UCSD-AML1 (cell line): ENCODE measurements around the gene DOCK1.

Experiments used
- DNase-seq: peaks from one replicate; lab custom pipeline; 2025; ENCODE audit not compliant: unreplicated experiment; lab: John Stamatoyannopoulos, UW

Gene DOCK1

DNA sequence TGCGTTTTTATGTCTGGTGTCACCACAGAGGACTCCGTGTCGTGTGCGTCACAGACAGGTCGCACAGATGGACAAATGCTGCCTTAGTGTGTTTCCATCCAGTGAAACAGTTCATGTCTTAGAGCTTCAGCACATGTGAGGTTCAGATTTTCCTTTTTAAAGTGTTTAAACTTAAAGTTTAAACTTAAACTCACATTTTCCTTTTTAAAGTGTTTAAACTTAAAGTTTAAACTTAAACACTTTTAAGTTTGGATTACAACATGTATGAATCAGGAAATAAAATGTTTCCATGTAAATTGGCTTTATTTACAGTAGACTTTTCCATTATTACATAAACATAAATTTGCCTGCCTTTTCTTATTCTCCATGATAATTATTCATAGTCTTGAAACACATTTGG lies 223.9 kb downstream of the DOCK1 start:
- no peak for DNase-seq

DNA sequence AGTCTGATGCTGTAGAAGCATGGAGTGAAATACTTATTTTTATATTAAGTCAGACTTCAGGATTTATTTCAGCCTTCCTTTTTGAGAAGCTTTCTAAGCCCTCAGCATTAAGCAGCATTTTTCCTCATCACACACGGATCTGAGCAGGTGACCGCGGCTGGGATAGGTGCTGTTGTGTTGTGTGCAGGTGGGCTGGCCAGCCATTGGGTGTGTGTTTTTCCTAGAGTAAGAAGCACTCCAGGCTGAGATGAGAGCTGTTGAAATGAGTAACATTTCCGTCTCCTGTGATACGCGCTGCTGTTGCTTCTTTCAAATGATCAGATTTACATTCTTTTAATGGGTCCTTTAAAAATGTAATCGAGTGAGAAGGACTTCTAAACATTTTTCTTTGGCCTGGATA lies 227.2 kb downstream of the DOCK1 start:
- DNase-seq: no peak

DNA sequence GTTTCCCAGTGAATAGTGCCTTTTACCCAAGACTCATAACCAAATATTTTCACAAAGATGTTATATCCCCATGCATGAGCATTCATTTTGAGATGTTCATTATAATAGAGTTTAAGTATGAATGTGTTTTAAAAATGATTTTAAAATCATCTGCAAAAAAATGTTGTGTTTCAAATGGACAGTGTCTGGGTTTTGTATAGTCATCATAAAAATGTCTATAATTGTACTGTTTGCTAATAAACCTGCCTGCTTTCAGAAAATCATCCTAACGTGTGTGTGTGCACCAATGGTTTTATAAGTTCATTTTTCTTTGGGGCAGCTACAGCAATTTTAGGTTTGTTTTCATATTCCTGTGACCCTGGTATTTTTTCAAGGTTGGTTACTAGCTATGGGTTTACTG lies 228.0 kb downstream of the DOCK1 start:
- no peak for DNase-seq

DNA sequence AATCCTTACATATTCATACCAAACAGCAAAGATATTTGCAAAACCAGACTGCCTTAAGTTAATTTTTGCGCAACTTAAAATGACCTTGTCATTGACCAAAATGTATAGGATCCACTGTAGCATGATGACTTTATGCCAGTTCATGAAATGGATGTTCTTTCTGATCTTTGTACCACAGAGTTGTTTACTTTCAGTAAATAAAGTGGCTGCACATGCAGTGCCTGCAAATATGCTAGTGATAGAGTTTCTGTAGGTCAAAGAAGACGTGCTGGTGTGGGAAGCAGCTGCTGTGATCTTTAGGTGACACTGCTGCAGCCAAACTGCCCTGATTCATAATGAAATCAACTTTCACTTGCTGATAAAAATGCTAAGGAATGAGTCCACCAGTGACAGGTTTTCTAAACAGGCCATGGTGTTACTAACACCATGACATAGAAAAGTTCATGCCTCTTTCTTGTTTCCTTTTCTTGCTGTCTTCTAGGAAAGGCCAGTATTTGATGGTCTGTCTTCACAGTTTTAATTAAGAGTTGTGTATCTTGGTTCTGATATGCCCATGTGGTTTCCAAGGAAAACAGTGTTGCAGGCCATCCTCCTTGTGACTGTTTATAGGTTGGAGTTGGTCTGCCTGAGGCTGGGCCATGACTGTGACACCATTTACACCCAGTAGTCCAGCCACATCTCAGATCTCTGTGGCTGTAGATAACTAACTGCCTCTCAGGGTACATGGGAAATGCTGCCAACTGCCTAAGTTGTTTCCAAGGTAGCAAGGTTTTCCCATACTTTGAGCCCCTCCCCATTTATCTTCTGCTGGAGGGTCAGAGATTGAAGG lies 228.7 kb downstream of the DOCK1 start:
- DNase-seq: no peak

DNA sequence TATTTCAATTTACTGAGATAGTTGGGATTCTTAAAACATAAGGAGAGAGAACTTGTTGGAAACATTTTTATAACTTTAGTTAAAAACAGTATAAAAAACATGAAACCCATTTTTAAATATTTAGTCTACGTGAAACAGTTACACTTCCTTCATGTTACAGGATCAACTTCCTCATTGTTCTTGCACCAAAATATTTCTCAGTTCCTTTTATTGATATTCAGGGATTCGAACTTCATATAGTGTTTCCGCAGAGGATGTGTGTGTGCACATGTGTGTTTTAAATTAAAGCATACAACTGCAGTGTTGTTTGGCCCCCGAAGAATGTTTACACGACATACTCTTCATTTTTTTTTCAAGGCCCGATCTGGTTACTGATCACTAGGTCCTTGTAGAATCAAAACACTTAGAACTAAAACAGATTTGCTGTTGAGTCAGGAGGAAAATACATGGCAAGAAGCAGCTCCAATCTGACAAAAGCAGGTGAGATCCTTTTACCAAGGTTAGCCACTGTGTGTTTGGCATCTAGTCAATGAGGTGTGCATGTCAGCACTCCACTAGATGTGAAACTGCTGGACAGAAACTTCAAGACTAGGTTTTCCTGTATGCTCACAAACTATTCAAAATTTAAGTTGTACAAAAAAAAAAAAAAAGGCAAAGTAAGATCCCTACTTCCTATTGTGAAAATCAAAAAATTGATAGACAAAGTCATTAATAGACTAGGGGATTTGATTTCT lies 230.8 kb downstream of the DOCK1 start:
- DNase-seq: no peak

DNA sequence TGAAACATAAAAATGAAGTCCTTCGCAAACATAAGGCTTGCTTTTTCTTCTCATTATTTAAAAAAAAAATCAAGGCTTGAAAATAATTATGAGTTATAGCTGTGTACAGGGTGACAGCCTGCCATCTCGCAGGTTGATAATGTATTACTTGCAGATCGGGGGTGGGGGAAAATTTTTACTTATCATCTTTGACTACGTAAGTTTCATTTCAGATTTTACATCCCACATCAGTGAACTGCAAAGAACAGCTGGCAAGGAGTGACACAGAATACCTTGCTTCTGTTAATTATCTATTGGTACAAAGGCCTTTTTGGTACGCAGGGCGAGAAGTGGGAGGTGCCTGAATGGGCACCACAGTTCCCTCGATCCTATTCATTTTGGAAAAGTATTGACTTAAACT lies 232.2 kb downstream of the DOCK1 start:
- DNase-seq: no peak

DNA sequence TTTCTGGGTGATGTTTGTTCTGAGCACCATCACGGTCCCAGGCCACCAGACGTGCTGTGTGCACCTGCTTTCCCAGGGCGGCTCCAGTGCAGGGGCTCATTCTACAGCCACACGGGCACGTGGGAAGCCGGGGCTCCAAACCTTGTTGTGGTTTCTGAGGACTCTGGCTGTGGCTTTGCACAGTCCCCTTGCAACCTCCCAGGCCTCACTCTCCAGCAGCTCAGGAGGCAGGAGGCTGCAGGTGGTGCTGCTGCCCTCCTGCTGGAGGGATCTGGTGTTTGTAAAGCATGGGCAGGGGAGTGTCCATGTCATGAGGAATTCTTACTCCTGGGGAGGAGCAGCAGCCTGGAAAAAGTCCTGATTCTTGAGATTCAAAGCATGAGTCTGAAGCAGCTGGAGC lies 236.9 kb downstream of the DOCK1 start:
- no peak for DNase-seq

DNA sequence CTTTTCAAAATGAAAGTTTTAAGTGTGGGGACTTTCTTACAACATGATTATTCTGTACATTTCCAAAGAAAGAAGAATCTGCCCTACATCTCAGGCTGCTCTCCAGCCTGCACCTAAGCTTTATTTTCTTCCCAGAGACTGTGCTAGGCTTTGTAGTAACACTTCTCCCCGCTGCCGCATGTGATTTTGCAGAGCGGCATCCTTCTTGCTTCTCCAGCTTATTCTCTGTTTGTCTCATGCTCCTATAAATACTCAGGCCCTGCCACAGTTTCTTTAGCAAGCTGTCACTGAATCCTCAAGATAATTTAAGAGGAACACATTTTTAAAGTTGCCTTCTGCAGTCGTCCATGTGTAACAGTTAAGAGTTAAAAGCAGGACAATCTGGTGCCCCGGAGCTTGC lies 237.6 kb downstream of the DOCK1 start:
- no peak for DNase-seq

DNA sequence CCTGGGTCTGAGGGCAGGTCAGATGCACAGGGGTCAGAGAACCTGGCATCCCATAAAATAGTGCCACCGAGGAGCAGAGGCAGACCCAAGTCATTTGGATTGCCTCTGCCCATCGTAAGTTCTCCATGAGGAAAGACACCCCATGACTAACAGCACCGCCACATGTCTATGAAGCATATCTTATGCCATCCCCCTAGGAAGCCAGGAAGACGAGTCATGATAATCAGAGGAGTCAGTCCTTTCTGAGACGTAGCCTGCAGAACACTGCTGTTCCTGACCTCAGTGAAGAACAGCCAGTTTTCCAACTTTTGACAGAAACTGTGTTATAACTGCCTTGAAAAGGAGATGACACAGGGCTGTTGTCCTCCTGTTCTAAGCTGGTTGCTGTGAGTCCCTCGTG lies 239.9 kb downstream of the DOCK1 start:
- no peak for DNase-seq

DNA sequence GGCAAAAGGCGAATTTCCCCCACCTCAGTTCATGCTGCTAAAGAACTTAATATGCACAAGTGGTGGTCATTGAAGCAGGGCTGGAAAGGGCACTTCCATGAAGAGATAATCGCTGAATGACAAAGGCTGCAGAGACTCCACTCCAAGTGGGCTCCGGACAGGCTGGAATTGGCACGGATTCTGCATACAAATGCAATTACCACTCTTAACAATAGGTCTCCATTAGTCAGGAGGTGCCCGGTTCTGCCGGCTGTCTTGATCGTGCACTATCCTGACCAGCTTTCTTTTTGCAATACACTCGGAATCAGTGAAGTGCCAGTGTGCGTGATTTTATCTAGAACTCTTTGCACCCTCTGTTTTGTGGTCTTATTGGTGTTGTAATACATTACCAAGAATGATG lies 241.4 kb downstream of the DOCK1 start:
- DNase-seq: no peak

DNA sequence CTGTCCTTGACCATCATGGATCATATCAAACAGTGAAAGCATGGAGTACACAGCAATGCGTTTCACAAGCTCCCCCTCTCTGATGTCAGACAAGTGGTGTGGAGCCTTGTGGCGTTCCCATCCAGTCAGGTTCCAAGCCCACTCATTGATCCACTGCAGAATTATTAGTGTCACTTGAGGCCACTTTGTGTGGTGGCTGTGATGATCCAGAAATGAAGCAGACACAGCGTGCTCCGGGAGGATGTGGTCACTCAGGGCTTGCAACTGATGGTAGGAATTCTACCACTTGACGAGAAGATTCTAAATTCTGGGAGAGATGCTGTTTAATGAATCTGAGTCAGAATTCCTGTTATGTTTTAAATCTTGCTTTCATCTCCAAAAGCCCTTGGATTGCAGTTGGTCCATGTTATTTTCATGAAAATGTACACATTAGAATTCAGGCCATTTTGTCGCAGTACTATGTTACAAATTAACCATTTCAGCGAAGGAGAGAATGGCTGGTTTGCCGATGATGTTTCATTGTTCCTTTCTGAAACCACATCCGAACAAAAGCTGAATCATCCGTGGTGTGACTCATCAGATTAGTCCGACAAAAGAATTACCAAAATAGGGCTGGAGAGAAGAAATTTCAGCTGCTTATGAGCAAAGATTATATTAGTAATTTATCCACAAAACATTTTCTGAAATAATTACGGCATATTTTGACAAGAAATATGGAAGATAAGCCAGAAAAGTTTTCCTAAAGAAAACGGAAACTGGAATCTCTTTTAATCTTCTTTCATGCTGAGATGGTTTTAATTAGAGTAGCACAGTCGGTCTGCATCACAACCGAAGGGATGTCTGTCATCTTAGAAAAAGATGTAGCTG lies 243.1 kb downstream of the DOCK1 start:
- no peak for DNase-seq

DNA sequence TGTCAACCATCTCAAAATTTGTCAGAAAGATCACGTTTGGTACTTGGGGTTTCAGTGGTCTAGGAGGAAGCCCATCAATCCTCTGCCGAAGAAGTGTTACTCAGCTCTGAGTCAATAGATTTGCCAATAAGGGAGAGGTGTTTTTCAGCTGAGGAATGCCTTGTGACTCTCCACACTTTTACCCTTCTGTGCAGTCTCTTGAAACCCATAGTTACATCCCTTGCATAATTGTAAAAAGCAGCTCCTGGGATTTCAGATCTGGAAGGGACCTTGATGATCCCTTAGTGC lies 243.6 kb downstream of the DOCK1 start:
- DNase-seq: no peak

DNA sequence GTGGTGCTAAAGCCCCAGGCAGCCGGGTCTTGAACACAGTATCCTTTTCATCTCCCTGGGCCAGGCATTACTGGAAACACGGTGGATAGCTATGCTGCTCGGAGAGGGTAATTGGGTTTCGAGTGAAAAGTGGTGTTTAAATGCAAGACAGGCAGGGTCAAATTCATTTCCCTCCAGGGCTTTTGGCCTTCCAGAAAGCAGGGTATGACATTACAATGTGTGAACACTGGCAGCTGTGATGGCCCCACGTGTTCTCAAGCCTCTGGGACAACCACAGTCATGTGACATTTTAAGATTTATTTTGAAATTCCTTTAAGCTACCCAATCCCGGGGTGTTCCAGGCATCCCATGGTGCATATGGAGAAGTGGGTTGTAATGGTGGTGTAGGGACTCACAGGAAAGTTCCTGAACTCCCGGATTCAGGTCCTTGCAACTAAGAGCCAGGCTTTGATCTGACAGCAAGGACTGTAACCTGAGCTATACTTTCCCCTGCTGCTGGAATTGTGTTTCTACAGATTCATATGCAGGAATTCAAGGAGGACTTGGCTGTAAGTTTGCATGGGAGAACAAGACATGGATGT lies 244.4 kb downstream of the DOCK1 start:
- DNase-seq: no peak

DNA sequence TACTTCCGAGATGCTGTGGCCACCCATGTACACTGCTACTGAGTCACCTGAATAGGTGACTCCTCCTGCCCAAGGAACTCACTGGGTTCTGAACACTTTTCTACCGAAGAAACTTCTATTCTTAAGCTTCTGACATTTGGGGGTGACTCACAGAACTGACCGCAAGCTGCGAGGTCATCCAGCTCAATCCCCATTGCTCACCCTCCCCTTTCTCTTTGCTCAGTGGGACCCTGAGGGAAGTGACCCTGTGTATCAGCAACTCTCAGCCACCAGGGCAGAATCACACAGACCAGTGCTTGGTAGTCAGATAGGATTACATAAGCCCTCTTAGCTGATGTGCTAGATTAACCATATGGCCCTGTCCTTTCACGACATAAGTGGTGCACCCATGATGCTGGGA lies 244.9 kb downstream of the DOCK1 start:
- no peak for DNase-seq

DNA sequence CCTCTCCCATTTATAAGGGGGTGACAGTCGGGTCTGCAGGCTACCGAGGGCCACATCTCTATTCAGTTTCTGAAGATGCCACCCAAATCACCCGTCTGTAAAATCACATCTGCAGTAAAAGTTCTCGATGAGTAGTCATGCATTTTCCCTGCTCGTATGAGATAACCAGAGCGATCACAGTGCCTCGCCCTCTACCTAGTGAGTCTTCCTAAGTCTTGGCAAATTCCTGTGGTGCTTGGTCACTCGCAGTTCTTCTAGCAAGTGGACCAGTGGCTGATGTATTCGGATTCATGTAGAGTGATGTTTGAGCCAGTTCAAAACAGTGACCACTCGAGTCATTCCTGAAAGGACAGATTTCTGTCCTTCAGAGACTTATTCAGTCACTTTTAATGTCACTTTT lies 246.3 kb downstream of the DOCK1 start:
- no peak for DNase-seq

DNA sequence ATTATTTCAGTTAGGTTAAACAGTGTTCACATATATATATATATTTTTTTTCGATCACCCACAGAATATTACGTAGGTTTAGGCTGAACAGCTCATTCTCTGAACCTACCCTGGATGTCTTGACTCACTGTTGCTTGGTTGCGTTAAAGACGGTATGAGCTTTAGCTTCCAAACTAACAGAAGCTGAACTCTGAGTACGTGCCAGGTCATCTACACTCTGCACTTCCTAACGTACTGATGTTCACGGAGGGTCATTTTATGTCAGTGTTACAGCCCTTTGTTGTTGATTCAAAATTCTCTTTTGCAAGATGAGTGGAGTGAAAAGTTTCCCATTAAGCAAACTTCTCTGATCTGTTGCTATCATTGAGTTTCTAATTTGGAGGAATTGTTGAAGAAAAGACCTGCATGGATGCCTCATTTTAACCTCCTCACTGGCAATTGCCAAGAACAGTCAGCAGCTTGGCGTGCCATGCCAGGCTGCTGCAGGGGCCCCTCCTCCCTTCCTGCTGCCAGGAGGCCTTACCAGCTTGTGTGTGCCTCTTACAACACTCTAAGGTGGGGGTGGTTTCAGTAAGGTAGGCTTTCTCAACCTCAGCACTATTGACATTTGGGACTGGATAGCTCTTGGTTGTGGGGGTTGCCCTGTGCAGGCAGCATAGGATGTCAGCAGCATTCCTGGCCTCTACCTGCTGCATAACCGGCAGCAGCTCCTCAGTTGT lies 246.9 kb downstream of the DOCK1 start:
- DNase-seq: no peak

DNA sequence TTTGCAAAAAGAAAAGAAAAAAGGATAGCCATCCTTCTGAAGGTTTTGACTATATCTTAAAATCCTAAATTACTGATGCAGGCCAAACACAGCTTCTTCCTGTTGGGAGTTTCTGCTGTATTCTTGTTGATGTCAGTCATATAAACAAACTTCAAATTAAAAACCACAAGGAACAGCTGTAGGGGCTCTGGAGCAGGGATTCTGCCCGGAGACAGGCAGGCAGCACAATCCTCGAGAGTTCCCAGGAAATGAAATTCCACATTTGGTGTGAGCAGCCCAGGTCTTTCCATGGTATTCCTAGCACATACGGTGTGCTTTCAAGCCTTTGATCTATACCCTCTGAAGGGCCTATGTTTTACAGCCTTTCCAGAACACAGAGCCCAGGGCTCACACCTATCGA lies 248.0 kb downstream of the DOCK1 start:
- DNase-seq: no peak

DNA sequence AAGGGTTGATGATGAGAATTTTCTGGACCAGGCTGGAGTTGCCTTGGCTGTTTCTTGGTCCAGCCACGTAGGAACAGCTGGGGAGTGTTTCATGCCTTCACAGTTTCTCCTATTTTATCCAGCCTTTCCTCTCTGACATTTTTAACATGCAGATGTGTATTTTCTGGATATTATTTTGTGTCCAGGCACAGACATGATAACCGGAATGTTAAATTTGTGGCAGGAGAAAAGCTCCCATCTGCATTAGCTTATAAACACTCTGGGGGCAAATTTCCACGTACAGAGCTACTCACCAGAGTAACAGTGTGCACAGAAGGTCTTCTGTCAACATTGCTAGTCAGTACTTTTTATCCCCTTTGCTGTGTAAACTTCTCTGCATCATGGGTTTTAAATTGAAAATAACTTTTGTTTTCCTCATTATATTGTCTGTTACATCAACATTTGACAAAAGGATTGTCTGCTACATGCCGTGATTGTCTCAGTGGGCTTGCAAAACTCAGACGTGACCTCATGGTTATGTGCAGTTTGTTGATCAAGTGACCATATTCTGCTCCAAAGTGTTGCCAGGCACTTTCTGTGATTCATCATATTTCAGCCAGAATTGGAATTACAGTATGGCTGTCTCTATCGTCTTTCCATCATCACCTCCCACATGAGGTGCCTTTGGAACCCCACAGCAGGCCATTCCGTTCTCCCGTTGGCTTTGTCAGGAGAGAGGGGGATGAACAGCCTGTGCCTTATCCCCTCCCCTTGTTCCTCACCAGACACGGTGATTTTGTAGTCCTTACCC lies 249.8 kb downstream of the DOCK1 start:
- no peak for DNase-seq

DNA sequence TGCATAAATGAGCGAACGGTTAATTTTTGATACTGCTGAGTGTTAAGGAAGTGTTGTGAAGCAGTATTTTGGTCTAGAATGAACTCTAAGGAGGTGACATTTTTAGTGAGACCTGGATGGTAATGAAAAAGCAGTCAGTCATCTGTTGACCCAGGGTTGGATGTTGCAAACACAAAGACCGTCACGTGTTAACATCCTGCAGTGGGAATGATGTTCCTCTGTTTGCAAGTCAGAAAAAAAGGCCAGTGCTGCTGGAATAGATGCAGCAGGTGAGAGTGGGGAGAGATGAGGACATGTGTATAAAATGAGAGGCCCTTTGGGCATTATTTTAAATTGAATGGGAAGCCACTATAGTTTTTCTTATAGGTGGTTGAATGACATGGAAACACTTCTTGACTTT lies 251.9 kb downstream of the DOCK1 start:
- DNase-seq: no peak

DNA sequence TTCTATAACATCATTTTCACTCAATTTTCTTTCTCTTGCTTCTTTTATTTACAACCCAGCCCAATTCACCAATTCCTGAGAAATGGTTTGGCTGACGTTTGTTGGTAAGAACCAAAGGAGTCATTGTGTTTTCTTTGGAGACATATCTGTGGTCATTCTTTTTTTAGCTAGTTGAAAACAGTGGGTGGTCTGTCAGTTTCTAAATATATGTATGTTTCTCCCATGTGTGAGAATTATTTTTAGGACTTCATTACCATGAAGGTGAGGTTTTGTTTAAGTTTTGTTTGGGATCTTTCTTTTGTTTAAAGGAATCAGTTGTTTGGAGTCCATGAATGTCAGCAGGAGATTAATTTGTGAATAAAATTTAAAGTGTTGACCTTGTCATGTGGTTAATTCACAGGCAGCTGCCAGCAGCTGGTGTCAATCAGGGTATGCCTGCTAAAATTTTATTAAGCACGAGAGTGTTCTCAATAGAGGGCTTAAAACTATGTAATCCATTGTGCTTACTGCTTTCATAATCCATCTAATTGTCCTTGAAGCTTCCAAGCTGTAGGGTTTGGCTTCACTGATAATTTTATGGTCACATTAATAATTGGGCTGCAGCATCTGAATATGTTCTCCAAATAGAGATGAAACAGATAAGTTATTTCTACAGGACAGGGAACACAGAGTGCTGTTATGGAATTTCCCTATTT lies 252.4 kb downstream of the DOCK1 start:
- no peak for DNase-seq
